ENCODE data around the gene SRA1.

DNA sequence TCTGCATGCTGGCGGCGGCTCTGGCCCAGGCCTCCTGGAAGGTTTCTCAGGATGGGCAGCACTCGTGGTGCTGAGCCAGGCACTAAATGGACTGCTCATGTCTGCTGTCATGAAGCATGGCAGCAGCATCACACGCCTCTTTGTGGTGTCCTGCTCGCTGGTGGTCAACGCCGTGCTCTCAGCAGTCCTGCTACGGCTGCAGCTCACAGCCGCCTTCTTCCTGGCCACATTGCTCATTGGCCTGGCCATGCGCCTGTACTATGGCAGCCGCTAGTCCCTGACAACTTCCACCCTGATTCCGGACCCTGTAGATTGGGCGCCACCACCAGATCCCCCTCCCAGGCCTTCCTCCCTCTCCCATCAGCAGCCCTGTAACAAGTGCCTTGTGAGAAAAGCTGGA, 10.6 kb upstream of the SRA1 start:
- TF ChIP-seq, protein P1, sequence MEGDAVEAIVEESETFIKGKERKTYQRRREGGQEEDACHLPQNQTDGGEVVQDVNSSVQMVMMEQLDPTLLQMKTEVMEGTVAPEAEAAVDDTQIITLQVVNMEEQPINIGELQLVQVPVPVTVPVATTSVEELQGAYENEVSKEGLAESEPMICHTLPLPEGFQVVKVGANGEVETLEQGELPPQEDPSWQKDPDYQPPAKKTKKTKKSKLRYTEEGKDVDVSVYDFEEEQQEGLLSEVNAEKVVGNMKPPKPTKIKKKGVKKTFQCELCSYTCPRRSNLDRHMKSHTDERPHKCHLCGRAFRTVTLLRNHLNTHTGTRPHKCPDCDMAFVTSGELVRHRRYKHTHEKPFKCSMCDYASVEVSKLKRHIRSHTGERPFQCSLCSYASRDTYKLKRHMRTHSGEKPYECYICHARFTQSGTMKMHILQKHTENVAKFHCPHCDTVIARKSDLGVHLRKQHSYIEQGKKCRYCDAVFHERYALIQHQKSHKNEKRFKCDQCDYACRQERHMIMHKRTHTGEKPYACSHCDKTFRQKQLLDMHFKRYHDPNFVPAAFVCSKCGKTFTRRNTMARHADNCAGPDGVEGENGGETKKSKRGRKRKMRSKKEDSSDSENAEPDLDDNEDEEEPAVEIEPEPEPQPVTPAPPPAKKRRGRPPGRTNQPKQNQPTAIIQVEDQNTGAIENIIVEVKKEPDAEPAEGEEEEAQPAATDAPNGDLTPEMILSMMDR (conservative IDR thresholded peaks at IDR 0.05; ENCODE audit: low read depth, low read length): no peak
- no peak for TF ChIP-seq EZH2 (IDR thresholded peaks at IDR 0.05; ENCODE audit: low read length, unreplicated experiment)
